HG02571 (cell line): ENCODE measurements around the gene CNPY3.
"Not testable (repeated sequence)": the region's sequence is repeated elsewhere in the genome, so short reads cannot be mapped to it uniquely, and the experiment has no call there.

ENCODE experiments used
- ATAC-seq: cut with Tn5 transposase; IDR thresholded peaks from one replicate; pipeline ENCODE4 v1.9.1; 2021; ENCODE audit warnings: mild to moderate bottlenecking, moderate library complexity; ENCODE audit not compliant: unreplicated experiment

The CNPY3 gene

DNA sequence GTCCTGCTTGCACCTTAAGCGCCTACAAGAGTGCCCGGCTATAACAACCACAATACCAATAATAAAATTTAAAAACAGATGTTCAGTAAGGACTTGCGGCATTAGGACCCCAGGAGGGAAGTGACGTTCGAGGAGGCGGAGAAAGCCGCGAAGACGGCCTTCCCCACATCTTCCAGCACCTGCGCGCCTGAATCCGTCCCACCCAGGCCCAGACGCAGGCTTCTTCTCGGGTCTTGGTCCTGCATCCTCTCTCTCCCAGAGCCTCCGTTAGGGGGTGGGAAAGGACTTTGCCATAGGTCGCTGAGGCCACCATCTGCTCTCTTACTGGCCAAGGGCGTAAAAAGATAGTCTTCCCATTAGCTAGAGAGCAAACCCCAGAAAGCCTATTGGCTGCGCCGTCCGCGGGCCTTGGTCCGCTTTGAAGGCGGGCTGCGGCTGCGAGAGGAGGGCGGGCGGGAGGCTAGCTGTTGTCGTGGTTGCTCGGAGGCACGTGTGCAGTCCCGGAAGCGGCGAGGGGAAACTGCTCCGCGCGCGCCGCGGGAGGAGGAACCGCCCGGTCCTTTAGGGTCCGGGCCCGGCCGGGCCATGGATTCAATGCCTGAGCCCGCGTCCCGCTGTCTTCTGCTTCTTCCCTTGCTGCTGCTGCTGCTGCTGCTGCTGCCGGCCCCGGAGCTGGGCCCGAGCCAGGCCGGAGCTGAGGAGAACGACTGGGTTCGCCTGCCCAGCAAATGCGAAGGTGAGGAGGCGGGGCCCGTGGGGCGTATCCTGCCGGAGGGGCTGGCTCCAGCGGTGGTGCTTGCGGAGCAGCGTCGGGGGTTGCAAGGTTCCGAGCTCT, at the start of gene CNPY3:
Gene CNPY3 (plus strand): TSS at position 495 of the 835 bp plus-strand sequence. CDS start 91 bp downstream, at position 586.
- ATAC-seq, result peak; percentile 63

DNA sequence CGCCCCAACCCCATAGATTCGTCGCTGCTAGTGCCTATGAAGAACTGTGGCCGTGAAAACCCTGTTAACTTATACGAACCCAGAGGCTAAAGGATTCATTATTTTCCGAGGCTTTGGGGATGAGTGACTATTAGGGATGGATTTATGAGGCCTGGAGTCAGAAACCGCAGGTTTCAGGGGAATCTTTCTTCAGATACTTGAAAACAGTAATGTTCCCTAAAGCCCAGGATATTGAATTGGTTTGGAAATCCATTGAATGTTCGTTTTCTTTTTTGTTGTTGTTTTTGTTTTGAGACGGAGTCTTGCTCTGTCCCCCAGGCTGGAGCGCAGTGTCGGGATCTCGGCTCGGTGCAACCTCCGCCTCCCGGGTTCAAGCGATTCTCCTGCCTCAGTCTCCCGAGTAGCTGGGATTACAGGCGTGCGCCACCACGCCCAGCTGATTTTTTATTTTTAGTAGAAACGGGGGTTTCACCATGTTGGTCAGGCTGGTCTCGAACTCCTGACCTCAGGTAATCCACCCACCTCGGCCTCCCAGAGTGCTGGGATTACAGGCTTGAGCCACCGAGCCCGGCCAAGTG, 49.0 kb upstream of the CNPY3 start:
- ATAC-seq, result not testable (repeated sequence)

DNA sequence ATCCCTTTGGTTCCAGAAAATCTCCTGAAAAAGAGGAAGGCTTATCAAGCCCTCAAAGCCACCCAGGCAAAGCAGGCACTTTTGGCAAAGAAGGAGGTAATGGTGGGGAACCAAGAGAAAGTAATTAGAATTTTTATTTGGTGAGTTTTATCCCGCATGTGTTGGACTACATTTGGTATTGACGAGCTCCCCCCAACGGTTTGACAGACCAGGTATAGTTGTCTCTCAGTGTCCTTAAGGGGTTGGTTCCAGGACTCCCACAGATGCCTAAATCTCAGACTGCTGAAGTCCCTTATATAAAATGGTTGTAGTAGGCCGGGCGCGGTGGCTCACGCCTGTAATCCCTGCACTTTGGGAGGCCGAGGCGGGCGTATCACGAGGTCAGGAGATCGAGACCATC, 48.4 kb upstream of the CNPY3 start:
- ATAC-seq, result not testable (repeated sequence)

DNA sequence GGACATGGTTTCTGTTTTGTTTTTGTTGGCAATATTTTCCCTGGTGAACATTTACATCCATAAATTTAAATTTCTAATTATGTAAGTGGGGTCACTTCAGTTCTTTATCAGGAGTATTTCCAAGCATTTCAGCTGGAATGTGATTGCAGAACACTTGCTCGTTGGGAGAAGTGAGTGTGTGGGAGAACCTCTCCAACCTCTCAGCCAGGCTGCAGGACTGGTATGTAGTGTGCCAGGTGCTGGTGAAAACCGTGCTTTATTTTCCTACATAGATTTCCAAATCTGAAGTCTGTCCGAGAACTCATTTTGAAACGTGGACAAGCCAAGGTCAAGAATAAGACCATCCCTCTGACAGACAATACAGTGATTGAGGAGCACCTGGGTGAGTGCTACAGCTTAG, 43.6 kb upstream of the CNPY3 start:
- no peak for ATAC-seq

DNA sequence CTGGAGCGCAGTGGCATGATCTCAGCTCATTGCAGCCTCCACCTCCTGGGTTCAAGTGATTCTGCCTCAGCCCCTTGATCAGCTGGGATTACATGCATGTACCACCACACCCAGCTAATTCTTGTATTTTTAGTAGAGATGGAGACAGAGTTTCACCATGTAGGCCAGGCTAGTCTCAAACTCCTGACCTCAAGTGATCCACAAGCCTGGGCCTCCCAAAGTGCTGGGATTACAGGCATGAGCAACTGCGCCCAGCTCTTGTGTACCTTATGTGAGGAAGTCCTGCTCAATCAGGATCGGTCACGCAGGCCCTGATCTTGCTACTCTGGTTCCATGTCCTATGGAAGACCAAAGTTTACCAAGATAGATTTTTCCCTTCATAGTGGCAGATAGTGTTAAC, 41.1 kb upstream of the CNPY3 start:
- ATAC-seq, result not testable (repeated sequence)

DNA sequence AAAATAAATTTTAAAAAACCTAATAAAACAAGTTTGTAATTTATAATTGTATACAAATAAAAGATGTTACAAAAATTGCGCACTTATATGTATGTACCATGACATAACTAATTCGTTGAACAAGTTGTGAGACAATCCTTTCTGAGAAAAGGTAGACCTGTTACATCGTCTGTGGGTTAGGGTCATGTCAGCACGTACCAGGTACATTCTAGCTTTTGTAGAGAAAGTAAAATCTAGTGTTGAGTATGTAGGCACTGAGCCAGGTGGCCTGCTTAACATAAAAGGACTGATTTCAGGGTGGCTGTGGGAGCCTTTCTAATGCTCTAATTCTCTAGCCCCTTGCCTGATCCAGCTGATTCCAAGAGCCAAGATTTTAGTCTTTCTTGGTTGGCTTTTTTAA, 39.5 kb upstream of the CNPY3 start:
- ATAC-seq, result no peak

DNA sequence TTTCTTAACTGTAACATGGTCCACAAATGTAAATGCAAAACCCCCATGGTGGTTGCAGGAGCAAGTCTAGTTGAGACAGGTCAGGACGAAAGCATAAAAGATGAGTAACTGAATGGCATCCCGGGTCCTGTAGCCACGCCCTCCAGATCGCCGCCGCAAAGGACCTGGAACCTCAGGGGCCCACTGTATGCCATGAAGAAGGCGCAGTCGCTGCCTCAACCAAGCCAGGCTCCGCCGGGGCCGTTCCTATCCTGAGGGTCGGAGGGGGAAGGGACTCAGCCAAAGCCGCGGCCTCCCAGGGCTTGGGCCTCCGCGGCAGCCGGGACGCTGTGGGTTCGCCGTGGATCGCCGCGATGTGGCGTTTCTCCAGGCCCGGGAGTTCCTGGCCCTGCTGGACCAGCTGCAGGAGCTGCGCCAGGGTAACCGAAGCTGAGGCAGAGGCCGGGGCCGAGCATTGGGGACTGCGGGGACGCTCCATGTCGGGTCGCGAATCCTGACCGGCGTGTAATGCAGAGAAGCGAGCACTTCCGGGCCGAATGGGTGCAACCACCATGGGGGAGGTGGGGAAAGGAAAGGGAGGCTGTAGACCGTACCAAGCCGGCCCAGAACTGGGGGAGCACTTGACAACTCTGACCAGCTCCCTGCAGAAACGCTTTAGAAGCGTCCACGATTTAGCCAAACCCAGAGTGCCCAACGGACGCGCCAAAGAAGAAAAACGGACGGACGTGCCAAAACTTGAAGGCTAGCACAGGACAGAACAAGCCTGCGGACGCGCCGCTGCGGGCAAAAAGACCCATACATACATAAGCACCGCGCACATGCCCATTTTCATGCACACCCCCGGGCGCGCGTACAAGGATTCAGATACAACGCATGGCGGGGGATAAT, 38.7 kb upstream of the CNPY3 start:
- ATAC-seq, result peak; percentile 85

DNA sequence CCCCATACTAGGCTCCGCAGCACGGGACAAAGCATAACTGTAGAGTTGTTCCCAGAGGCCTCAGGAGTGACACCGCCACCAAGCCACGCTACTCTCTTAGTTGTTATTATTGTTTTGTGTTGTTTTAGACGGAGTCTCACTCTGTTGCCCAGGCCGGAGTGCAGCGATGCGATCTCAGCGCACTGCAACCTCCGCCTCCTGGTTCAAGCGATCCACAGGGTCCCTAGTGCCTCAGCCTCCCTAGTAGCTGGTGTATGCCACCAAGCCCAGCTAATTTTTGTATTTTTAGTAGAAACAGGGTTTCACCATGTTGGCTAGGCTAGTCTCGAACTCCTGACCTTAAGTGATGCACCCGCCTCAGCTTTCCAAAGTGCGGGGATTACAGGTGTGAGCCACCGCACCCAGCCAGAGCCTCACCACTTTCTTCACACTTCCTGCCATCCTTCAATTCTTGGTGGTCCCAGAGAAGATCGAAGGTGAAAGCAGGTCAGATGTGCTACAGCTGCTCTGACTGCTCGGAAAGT, 38.0 kb upstream of the CNPY3 start:
- ATAC-seq, result no peak

DNA sequence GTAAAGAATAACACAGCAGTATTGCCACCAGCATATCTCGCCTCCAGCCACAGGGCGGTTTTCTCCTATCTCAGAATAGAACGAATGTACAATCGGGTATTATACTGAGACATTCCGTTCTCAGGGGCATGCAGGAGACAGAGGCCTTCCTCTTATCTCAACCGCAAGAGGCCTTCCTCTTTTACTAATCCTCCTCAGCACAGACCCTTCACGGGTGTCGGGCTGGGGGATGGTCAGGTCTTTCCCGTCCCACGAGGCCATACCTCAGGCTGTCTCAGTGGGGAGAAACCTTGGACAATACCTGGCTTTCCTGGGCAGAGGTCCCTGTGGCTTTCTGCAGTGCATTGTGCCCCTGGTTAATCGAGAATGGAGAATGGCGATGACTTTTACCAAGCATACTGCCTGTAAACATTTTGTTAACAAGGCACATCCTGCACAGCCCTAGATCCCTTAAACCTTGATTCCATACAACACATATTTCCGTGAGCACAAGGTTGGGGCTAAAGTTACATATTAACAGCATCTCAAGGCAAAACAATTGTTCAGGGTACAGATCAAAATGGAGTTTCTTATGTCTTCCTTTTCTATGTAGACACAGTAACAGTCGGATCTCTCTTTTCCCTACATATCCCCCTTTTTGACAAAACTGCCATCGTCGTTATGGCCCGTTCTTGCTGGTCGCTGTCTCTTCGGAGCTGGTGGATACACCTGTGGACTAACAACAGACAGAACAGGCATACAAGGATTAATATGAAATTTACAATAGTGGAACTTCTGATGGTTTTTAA, 35.0 kb upstream of the CNPY3 start:
- ATAC-seq, result not testable (repeated sequence)

DNA sequence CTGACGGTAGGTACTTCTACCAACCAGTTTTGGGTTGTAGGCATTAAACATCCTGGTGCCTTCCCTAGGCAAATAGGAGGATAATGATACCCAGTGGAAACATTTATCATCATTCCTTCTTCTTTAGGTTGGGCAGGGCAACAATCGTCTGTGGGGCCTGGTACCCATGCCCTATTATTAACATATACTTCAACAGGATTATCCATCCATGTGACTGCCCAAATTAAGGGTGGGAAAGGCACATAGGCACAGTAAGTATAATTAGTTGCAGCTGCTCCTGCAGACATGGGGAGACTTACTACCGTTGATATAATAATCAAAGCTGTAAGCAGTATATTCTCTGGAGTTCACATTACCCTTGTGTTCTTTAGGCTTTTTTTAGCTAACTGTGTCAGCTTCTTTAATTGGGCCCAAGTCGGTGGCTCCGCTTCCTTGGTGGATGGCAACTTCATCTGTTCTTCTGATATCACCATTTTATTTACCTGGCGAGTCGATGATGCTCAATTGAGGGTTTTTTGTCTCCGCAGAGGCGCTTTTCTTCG, 33.0 kb upstream of the CNPY3 start:
- no peak for ATAC-seq

DNA sequence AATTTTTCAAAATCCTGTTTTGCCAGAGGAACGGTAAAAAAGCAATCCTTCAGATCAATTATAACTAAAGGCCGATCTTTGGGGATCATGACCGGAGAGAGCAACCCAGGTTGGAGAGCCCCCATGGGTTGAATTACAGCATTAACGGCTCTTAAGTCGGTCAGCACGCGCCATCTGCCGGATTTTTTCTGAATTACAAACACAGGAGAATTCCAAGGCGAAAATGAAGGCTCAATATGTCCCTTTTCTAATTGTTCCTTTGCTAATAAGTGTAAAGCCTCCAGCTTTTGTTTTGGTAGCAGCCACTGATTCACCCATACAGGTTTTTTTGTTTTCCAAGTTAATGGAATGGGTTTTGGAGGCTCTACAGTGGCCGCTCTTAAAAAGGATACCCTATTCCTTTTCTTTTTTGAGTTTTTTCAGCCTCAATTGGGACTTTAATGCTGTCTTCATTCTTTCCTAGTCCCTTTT, 30.4 kb upstream of the CNPY3 start:
- ATAC-seq, result no peak

DNA sequence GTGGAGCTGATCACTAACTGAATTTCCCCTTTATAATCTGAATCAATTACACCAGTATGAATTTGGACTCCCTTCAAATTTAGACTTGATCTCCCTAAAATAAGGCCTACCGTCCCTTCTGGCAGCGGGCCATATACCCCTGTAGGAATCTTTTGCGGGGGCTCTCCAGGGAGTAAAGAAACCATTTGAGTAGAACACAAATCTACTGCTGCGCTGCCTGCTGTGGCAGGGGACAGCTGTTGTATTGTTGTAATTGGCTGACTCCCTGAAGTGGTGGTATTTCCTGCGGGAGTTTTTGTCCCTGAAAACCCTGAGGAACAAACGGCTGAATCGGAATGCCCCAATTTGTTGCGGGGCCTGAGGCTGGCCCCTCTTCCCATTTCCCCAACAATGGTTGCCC, 29.4 kb upstream of the CNPY3 start:
- ATAC-seq, result no peak

DNA sequence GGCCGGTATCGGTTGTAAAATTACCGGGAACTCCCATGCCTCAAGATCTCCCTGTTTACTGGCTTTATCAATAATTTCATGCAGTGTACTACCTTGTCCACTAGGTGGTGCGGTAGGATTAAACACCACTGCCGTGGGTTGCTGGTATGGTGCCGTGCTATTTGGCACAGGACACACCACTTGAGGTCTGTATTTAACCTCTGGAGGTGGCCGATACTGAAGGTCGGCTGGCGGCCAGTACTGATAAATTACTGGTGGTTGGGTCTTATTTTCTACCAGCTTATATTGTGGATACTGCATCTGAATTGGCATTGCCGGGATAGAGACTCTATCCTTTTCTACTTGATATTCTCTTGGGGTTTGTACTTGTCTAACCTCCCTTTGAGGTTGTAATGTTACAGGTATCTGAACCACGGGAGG, 27.7 kb upstream of the CNPY3 start:
- no peak for ATAC-seq

DNA sequence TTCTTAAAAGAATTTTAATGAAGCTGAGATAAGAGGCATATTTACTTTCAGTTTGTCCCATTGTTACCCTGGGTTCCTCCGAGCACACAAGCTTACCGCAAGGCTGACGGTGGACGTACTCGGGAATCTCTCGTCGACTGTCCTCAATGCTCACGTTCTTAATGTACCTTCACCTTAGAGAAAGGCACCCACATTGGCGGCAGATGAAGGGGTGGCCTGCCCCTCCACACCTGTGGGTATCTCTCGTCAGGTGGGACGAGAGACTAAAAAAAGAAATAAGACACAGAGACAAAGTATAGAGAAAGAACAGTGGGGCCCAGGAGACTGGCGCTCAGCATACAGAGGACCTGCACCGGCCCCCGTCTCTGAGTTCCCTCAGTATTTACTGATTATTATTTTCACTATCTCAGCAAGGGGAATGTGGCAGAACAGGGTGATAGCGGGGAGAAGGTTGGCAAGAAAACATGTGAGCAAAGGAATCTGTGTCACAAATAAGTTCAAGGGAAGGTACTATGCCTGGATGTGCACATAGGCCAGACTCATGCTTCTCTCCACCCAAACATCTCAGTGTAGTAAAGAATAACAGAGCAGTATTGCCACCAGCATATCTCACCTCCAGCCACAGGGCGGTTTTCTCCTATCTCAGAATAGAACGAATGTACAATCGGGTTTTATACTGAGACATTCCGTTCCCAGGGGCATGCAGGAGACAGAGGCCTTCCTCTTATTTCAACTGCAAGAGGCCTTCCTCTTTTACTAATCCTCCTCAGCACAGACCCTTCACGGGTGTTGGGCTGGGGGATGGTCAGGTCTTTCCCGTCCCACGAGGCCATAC, 26.6 kb upstream of the CNPY3 start:
- not testable (repeated sequence) for ATAC-seq

DNA sequence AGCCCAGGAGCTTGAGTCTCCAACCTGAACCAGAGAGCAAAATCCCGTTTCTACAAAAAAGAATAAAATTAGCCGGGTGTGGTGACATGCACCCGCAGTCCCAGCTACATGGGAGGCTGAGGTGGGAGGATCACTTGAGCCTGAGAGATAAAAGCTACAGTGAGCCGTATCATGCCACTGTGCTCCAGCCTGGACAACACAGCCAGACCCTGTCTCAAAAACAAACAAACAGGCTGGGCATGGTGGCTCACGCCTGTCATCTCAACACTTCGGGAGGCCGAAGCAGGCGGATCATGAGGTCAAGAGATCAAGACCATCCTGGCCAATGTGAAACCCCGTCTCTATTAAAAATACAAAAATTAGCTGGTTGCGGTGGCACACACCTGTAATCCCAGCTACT, 24.8 kb upstream of the CNPY3 start:
- ATAC-seq, result no peak

DNA sequence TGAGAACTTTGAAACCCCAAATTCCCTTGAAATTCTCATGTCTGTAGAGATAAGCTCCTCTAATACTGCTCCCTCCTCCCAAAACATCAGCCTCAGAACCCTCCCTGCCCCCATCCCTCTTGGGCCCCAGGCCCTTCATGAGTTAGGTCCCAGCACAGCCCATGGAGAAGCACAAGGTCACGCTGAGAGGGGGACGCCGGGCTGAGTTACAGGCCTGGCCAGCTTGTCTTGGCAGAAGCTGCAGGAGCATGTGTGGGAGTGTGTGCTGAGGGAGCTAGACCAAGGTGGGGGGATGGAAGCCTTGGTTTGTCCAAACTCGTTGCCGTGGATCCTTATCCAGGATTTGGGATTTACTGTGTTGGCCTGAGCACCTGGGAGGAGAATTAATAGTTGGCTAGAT, 21.9 kb upstream of the CNPY3 start:
- no peak for ATAC-seq

DNA sequence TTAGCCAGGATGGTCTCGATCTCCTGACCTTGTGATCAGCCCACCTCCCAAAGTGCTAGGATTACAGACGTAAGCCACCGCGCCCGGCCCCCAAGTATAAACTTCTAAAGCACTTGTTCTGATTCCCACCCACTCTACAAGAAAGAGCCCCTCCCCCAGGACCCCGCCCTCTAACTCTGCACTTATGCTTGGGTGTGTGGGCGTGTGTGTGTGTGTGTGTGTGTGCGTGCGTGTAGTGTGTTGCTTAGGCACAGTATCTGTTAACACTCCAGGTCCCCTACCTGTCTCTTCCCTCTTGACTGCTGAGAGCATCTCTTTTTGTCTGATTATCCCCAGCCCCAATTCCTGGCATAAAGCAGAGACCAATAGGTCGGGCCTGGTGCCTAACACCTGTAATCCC, 19.4 kb upstream of the CNPY3 start:
- ATAC-seq, result no peak

DNA sequence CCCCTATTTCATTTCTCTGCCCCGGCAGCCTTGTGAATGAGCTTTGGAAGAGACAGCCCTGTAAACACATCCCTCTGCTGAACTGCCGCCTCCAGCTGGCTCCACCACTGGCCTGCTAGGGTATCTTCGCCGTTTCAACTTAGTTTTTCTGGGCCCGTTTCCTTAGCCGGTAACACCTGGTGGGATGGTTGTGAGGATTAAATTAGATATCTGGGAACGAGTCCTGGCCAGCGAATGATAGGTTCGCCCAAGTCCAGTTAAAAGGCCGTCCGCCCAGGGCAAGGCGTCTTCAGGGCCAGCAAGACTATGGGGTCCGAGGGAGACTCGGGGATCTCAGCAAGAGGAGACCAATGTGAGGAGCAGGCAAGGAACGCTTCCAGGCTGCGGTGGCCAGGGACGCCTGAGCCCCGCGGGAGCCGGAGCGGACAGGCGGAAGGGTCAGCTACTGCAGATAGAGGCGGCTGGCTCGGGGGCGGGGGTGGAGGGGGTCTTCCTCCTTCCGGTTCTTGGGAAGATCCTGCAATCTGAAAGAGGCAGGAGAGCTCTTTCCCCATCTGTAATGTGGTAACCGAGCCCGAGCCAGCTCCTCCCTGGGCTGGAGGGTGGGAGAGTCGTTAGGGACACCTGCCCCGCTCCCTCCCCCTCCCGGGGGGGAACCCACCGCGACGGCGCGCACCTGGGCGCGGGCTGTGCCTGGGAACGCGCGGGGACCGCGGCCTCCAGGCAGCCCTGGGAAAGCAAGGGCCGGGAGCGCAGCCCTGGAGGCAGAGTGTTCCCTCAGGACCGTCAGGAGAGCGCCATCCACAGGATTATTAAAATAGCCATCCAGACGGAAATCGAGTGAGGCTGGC, 17.9 kb upstream of the CNPY3 start:
- ATAC-seq, result no peak
